ENCODE data around the gene FRAT1.

GRCh38 chr10:97311111-97311626 is 7.9 kb upstream of the FRAT1 start:
- TF ChIP-seq ZBTB33 (IDR thresholded peaks at IDR 0.05; ENCODE audit: extremely low read depth, insufficient replicate concordance, low read length) (no peak), YY1 (IDR thresholded peaks at IDR 0.05; ENCODE audit: extremely low read depth, insufficient replicate concordance, low read depth, low read length) (no peak), POLR2AphosphoS5 (IDR thresholded peaks at IDR 0.05; ENCODE audit: low read depth, low read length) (no peak), CTCF (IDR thresholded peaks at IDR 0.05 in 2 of 3, conservative IDR thresholded peaks at IDR 0.05 in 1 of 3; ENCODE audit: borderline replicate concordance in 1 of 3, insufficient read depth in 1 of 3, low read depth in 2 of 3, low read length in 2 of 3) (no peak), EZH2 (IDR thresholded peaks at IDR 0.05) (no peak), SIN3A (IDR thresholded peaks at IDR 0.05; ENCODE audit: low read depth) (no peak), JUND (IDR thresholded peaks at IDR 0.05) (no peak), EGR1 (IDR thresholded peaks at IDR 0.05; ENCODE audit: low read depth) (no peak), POLR2A (IDR thresholded peaks at IDR 0.05; ENCODE audit: borderline replicate concordance, extremely low read depth, insufficient read depth, insufficient read length) (no peak), REST (IDR thresholded peaks at IDR 0.05; ENCODE audit: low read depth) (no peak), RAD21 (IDR thresholded peaks at IDR 0.05; ENCODE audit: low read depth) (no peak), MAX (IDR thresholded peaks at IDR 0.05) (no peak), CEBPB (IDR thresholded peaks at IDR 0.05; ENCODE audit: low read depth) (no peak)

All from HCT116 (cell line).